ENCODE data around the gene NUDCD2.
"Not testable (repeated sequence)": the region's sequence is repeated elsewhere in the genome, so short reads cannot be mapped to it uniquely, and the experiment has no call there.

DNA sequence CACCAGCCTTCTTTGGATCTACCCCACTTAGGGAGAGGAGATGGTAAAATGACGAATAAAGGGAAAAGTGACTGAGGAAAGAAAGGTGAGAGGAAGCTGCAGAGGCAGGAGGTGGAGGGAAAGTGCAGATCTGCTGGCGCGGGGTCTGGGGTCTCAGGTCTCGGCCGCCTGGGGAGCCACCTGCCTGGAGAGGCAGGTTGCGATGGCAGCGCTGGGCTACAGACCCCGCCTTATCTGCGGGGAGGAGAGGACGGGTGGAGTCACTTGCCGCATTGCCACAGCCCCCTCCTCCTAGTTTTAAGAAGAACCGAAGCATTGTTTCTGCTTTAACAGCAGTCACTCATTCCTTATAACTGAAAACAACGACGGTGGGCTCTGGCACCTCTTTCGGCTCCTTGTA lies 44.2 kb downstream of the NUDCD2 start:
- TF ChIP-seq, protein P1, sequence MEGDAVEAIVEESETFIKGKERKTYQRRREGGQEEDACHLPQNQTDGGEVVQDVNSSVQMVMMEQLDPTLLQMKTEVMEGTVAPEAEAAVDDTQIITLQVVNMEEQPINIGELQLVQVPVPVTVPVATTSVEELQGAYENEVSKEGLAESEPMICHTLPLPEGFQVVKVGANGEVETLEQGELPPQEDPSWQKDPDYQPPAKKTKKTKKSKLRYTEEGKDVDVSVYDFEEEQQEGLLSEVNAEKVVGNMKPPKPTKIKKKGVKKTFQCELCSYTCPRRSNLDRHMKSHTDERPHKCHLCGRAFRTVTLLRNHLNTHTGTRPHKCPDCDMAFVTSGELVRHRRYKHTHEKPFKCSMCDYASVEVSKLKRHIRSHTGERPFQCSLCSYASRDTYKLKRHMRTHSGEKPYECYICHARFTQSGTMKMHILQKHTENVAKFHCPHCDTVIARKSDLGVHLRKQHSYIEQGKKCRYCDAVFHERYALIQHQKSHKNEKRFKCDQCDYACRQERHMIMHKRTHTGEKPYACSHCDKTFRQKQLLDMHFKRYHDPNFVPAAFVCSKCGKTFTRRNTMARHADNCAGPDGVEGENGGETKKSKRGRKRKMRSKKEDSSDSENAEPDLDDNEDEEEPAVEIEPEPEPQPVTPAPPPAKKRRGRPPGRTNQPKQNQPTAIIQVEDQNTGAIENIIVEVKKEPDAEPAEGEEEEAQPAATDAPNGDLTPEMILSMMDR (IDR thresholded peaks at IDR 0.05): not testable (repeated sequence)
- not testable (repeated sequence) for TF ChIP-seq POLR2A (IDR thresholded peaks at IDR 0.05)
